Coronary artery (tissue), 2 donors: Measurements from ENCODE around the gene JRKL.
A peak's percentile ranks its signal among the peaks of the same experiment; 100 is the strongest.
"Not testable (repeated sequence)": the region's sequence is repeated elsewhere in the genome, so short reads cannot be mapped to it uniquely, and the experiment has no call there.

Experiments
- DNase-seq: peaks from one replicate; pipeline ENCODE4 v3.0.0-alpha.2; 2017; ENCODE audit warnings: low spot score
- H3K27ac ChIP-seq, 2 donors: fragments of 200-600 bp; sonication (generic); one replicate each; pipeline ENCODE4 v1.5.1; 2016 to 2019
- H3K4me3 ChIP-seq: fragments of 200-600 bp; sonication (generic); 2 replicates; pipeline ENCODE4 v1.5.1; 2016; ENCODE audit warnings: mild to moderate bottlenecking, moderate library complexity
- TF ChIP-seq, protein P1 (sequence below): fragments of 200-600 bp; sonication (generic); IDR thresholded peaks from one replicate; pipeline ENCODE4 v1.5.1; 2019; ENCODE audit warnings: antibody characterized with exemption

The JRKL gene

DNA sequence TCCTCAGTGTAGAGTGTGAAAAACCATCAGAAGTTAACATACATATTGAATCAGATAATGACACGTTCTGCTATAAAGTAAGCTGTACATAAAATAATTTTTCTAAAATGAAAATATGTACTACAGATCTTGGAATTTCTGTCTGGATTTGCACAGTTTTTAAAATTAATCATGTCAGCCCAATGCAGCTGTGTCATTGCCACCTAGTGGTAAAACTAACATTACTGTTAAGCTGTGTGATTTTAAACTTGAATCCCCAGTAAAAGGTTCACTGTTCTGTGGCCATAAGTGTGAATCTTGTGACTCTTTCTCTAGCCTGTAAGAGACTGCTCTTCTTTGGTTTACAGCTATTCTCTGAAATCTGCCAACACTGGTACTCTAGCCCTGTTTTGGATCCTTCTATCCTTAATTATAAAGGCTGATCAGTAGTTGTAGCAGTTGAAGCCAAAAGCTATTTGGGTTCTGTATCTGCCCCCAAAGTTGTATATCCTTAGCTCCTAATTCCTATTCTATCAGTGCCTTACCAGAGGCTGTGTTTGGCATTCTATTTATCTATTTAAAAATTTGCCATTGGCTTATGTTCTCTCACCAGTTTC lies 4.0 kb downstream of the JRKL start:
- Histone ChIP-seq H3K4me3 (no peak overlapping the region), H3K27ac (no peak overlapping the region)
- TF ChIP-seq, protein P1, sequence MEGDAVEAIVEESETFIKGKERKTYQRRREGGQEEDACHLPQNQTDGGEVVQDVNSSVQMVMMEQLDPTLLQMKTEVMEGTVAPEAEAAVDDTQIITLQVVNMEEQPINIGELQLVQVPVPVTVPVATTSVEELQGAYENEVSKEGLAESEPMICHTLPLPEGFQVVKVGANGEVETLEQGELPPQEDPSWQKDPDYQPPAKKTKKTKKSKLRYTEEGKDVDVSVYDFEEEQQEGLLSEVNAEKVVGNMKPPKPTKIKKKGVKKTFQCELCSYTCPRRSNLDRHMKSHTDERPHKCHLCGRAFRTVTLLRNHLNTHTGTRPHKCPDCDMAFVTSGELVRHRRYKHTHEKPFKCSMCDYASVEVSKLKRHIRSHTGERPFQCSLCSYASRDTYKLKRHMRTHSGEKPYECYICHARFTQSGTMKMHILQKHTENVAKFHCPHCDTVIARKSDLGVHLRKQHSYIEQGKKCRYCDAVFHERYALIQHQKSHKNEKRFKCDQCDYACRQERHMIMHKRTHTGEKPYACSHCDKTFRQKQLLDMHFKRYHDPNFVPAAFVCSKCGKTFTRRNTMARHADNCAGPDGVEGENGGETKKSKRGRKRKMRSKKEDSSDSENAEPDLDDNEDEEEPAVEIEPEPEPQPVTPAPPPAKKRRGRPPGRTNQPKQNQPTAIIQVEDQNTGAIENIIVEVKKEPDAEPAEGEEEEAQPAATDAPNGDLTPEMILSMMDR: peak; percentile 45
- no peak for DNase-seq

DNA sequence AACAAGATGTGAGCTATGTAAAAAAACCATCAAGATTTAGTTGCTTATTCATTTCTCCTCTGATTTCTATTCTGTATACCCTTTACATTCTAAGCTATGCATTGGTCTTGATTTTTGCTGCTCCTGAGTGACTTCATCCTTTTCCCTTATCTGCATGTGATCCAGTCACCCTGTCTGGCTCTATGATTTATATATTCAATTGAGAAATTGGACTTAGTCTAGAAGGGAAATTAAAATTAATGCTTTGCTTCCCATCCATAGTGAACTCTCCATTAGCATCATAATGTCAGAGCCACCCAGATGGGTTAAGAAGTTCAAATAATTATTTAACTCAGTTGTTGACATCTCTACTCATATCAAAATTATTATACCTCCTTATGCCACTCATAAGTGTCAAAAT lies 5.0 kb downstream of the JRKL start:
- TF ChIP-seq, protein P1: no peak
- no peak overlapping the region for H3K27ac ChIP-seq
- no peak for DNase-seq
- H3K4me3 ChIP-seq: no peak overlapping the region

DNA sequence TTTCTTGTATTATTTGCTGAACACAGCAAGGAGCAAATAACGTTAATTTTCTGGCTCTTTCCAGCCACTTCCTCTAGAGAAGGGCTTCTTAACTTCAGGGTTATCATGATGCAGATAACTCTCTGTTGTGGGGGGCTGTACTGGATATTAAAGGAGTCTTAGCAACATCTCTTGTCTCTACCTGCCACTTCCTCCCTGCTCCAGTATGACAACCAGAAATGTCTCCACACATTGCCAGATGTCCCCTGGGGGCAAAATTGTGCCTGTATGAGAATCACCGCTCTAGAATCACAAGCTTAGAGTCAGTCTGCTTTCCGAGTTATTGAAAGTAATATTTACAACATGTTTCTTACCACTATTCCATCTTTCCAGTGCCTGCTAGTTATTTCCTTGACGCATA lies 6.8 kb downstream of the JRKL start:
- no peak overlapping the region for H3K27ac ChIP-seq
- no peak for DNase-seq
- TF ChIP-seq, protein P1: no peak
- no peak overlapping the region for H3K4me3 ChIP-seq

DNA sequence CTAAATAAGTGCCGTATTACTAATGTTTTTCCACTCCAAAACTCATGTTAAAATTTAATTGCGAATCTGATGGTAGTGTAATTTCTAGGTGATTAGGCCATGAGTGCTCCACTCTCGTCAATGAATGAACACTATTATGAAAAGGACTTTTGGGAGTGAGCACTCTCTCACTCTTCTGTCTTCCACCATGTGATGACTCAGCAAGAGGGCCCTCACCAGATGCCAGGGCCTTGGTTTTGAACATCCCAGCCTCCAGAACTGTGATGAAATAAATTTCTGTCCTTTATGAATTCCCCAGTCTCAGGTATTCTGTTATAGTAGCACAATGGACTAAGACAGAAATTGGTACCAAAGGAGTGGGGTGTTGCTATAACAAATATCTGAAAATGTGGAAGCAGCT lies 8.1 kb downstream of the JRKL start:
- TF ChIP-seq, protein P1: no peak
- no peak for DNase-seq
- Histone ChIP-seq H3K27ac (no peak overlapping the region), H3K4me3 (no peak overlapping the region)

DNA sequence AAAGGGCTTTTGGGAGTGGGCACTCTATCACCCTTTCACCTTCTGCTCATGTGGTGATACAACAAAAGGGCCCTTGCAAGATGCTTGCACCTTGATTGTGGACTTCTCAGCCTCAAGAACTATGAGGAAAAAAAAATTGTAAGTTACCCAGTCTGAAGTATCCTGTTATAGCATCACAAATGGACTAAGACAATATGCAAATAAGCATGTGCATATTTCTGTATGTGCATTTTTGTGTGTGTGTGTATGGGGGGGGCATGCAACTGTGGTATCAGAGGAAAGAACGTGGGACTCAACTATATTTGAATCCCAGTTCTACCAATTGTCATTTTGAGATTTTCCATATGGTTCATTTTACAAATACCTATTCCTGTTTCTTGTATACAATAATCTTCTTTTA lies 10.9 kb downstream of the JRKL start:
- no peak for DNase-seq
- Histone ChIP-seq H3K4me3 (no peak overlapping the region), H3K27ac (no peak overlapping the region)
- TF ChIP-seq, protein P1: no peak

DNA sequence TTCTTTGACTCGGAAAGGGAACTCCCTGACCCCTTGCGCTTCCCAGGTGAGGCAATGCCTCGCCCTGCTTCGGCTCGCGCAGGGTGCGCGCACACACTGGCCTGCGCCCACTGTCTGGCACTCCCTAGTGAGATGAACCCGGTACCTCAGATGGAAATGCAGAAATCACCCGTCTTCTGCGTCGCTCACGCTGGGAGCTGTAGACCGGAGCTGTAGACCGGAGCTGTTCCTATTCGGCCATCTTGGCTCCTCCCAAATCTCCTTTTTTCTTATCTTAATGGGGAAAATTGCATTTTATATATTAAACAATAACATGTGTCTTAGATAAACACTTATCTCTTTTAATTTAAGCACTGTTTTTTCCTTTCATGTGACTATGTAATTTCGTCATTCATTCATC lies 21.6 kb downstream of the JRKL start:
- not testable (repeated sequence) for DNase-seq, H3K27ac ChIP-seq
- H3K4me3 ChIP-seq: peak overlapping the region; percentile 38

DNA sequence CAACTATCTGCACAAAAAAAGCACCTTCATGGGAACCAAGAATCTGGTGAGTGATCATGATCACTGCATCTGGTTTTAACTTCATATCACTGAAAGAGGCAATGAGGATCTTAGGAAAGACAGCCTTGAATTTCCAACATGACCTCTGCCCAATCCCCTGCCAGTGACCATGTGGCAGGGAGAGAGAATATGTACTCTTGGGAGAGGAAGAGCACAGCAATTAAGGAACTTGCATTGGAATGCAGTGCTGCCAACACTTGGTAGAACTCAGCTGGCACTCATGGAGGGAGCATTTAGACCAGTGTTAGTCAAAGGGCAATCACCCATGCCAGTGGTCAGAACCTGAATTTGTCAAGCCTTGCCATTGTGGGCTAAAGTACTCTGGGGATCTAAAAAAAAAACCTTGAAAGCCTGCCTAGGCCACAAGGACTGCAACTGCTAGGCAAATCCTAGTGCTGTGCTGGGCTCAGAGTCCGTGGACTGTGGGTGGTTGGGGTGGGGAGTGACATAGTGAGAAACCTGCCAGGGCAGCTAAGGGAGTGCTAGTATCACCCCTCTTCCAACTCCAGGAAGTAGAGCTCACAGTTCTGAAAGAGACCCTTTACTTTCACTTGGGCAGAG lies 23.1 kb downstream of the JRKL start:
- DNase-seq: no peak
- Histone ChIP-seq H3K27ac (no peak overlapping the region), H3K4me3 (no peak overlapping the region)
- TF ChIP-seq, protein P1: no peak
